ENCODE measurements around the gene RELA.
"Not testable (repeated sequence)": the region's sequence is repeated elsewhere in the genome, so short reads cannot be mapped to it uniquely, and the experiment has no call there.

RELA gene

GRCh38 chr11:65672180-65672860, 9.6 kb upstream of the RELA start:
- DNase-seq (ENCODE audit: low spot score), result no peak

GRCh38 chr11:65663639-65664200, 1.0 kb upstream of the RELA start:
- DNase-seq (ENCODE audit: low spot score), result peak; percentile 72

- DNase-seq (ENCODE audit: low spot score), result no peak
Observed at GRCh38 chr11:65662247-65662798, 393 bp downstream of the RELA start.

GRCh38 chr11:65661599-65662246, 993 bp downstream of the RELA start:
- no peak for DNase-seq (ENCODE audit: low spot score)

- not testable (repeated sequence) for DNase-seq (ENCODE audit: low spot score)
Observed at GRCh38 chr11:65660908-65661307, 1.8 kb downstream of the RELA start.

GRCh38 chr11:65660038-65660437, 2.7 kb downstream of the RELA start:
- DNase-seq (ENCODE audit: low spot score), result no peak

- no peak for DNase-seq (ENCODE audit: low spot score)
Observed at GRCh38 chr11:65658174-65659021, 4.3 kb downstream of the RELA start.

- DNase-seq (ENCODE audit: low spot score), result no peak
Observed at GRCh38 chr11:65657426-65657825, 5.3 kb downstream of the RELA start.

- DNase-seq (ENCODE audit: low spot score), result no peak
Observed at GRCh38 chr11:65655570-65656332, 7.0 kb downstream of the RELA start.

- DNase-seq (ENCODE audit: low spot score), result no peak
Observed at GRCh38 chr11:65654375-65655349, 8.1 kb downstream of the RELA start.

GRCh38 chr11:65653229-65654225, 9.2 kb downstream of the RELA start:
- peak; percentile 62 for DNase-seq (ENCODE audit: low spot score)

- peak; percentile 91 for DNase-seq (ENCODE audit: low spot score)
Observed at GRCh38 chr11:65652511-65653228, 10.0 kb downstream of the RELA start.

- DNase-seq (ENCODE audit: low spot score), result peak; percentile 45
Observed at GRCh38 chr11:65651589-65652510, 10.9 kb downstream of the RELA start.

- DNase-seq (ENCODE audit: low spot score), result no peak
Observed at GRCh38 chr11:65651339-65651588, 11.5 kb downstream of the RELA start.

- no peak for DNase-seq (ENCODE audit: low spot score)
Observed at GRCh38 chr11:65650547-65651338, 12.0 kb downstream of the RELA start.

- DNase-seq (ENCODE audit: low spot score), result no peak
Observed at GRCh38 chr11:65649656-65650546, 12.8 kb downstream of the RELA start.

All from pons (tissue), 1 donor.